Measurements from ENCODE around the gene ENDOV.

ENDOV gene

DNA sequence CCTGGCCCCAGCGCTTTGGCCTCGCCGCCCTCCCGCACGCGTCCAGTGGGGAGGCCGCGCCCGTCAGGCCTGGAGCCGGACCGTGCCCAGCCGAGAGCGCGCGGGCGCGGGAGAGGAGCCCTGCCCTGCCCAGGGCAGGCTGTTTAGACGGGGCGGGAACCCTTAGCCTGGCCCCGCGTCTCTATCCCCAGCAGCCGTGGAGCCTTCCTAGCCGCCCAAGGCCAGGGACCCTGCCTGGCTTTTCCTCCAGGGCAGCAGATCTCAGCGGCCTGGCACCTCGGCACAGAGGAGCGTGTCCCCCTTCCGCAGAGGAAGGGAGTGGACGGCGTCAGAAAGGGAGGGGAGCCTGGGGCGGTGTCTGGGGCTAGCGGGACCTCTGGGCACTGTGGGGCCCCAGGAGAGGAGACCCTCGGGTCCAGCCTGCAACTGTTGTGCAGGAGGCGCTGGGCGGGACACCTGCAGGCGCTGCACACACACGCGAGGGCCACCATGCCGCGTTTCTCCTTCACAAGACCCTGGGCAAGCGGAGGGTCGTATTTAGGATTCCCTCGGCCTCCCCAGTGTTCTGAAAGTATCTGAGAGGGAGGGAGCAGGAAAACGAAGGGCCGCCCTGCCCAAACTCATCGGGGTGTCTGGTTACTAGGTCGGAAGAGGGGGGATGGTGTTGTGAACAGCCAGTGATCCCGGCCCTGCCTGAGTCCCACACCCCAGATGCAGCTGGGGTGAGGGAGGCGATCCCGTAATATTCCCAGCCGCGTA, 63.7 kb downstream of the ENDOV start:
- TF ChIP-seq, protein P1, sequence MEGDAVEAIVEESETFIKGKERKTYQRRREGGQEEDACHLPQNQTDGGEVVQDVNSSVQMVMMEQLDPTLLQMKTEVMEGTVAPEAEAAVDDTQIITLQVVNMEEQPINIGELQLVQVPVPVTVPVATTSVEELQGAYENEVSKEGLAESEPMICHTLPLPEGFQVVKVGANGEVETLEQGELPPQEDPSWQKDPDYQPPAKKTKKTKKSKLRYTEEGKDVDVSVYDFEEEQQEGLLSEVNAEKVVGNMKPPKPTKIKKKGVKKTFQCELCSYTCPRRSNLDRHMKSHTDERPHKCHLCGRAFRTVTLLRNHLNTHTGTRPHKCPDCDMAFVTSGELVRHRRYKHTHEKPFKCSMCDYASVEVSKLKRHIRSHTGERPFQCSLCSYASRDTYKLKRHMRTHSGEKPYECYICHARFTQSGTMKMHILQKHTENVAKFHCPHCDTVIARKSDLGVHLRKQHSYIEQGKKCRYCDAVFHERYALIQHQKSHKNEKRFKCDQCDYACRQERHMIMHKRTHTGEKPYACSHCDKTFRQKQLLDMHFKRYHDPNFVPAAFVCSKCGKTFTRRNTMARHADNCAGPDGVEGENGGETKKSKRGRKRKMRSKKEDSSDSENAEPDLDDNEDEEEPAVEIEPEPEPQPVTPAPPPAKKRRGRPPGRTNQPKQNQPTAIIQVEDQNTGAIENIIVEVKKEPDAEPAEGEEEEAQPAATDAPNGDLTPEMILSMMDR (IDR thresholded peaks at IDR 0.05; ENCODE audit: insufficient read depth, low read length, poor library complexity, severe bottlenecking) = no peak
- Histone ChIP-seq H3K36me3 (ENCODE audit: control insufficient read depth, insufficient read depth, low read length) (no peaks in the 10 kb centered on the region), H3K4me3 (replicated peaks; ENCODE audit: low read depth, low read length) (no peak overlapping the region), H3K27me3 (replicated peaks; ENCODE audit: control insufficient read depth, insufficient read depth, low read length) (peaks cover 6% of the 10 kb centered on the region)
- no peak for DNase-seq (ENCODE audit: extremely low read depth, insufficient read length)

DNA sequence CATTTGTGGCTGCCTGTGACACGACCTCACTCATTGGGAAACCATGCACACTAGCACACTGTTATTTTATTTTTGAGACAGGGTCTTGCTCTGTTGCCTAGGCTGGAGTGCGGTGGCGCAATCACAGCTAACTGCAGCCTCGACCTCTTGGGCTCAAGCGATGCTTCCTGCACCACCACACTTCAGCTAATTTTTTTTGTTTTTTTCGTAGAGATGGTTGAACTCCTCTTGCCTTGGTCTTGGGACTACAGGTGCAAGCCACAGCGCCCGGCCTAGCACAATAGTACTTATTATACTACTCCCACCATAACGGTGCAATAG, 64.2 kb downstream of the ENDOV start:
- TF ChIP-seq, protein P1 (IDR thresholded peaks at IDR 0.05; ENCODE audit: insufficient read depth, low read length, poor library complexity, severe bottlenecking) = no peak
- no peak for DNase-seq (ENCODE audit: extremely low read depth, insufficient read length)
- Histone ChIP-seq H3K27me3 (replicated peaks; ENCODE audit: control insufficient read depth, insufficient read depth, low read length) (peaks cover 6% of the 10 kb centered on the region), H3K4me3 (replicated peaks; ENCODE audit: low read depth, low read length) (no peak overlapping the region), H3K36me3 (ENCODE audit: control insufficient read depth, insufficient read depth, low read length) (no peaks in the 10 kb centered on the region)

DNA sequence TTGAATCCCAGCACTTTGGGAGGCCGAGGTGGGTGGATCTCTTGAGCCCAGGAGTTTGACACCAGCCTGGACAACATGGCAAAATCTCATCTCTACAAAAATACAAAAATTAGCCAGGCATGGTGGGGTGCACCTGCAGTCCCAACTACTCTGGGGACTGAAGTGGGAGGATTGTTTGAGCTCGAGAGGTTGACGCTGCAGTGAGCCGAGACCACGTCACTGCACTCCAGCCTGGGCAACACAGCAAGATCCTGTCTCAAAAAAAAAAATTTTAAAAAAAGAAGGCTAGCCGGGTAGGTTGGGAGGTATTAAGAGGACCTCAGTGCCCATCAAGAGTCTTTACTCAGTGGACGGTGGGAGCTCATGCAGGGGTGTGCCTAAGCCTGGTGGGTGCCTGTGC, 65.3 kb downstream of the ENDOV start:
- Histone ChIP-seq H3K27me3 (replicated peaks; ENCODE audit: control insufficient read depth, insufficient read depth, low read length) (peaks cover 5% of the 10 kb centered on the region), H3K4me3 (replicated peaks; ENCODE audit: low read depth, low read length) (no peak overlapping the region), H3K36me3 (ENCODE audit: control insufficient read depth, insufficient read depth, low read length) (no peaks in the 10 kb centered on the region)
- TF ChIP-seq, protein P1 (IDR thresholded peaks at IDR 0.05; ENCODE audit: insufficient read depth, low read length, poor library complexity, severe bottlenecking) = no peak
- no peak for DNase-seq (ENCODE audit: extremely low read depth, insufficient read length)

DNA sequence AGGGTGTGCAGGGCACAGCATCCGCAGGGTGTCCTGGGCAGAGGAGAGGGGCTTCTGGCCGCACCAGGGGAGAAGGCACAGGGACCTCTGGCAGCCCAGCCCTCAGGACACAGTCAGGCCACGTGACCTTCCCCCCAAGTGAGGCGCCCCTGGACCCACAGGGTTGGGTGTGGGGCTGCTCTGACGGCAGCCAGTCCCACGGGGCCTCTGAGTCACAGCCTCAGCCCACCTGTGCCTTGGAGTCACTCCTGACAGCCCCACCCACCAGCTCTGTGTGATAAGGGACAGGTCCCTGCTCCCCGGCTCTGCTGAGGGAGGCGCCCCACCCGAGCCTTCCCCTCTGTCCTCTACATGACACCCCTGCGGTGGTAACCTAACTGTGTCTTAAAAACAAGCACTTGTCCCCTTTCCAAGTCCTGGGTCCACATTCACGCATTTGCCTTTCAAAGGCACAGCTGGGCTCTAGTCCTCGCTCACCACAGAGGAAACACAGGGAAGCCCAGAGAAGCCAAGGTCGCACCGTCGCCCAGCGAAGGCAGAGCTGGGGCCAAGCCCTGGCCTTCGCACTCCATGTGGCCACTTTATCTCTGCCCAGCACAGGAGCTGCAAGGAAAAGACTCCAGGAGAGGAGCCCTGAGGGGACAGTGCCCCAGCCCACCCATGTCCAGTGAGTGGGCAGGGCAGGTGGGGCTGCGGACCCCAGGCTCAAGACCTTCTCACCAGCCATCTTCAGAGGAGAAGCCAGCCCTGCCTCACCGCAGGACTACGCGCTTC, 66.5 kb downstream of the ENDOV start:
- DNase-seq (ENCODE audit: extremely low read depth, insufficient read length) = no peak
- H3K36me3 ChIP-seq (ENCODE audit: control insufficient read depth, insufficient read depth, low read length) = no peaks in the 10 kb centered on the region
- H3K4me3 ChIP-seq (replicated peaks; ENCODE audit: low read depth, low read length) = no peak overlapping the region
- TF ChIP-seq, protein P1 (IDR thresholded peaks at IDR 0.05; ENCODE audit: insufficient read depth, low read length, poor library complexity, severe bottlenecking) = no peak
- H3K27me3 ChIP-seq (replicated peaks; ENCODE audit: control insufficient read depth, insufficient read depth, low read length) = peaks cover 5% of the 10 kb centered on the region

- Histone ChIP-seq H3K36me3 (ENCODE audit: control insufficient read depth, insufficient read depth, low read length) (no peaks in the 10 kb centered on the region), H3K27me3 (replicated peaks; ENCODE audit: control insufficient read depth, insufficient read depth, low read length) (peaks cover 5% of the 10 kb centered on the region), H3K4me3 (replicated peaks; ENCODE audit: low read depth, low read length) (no peak overlapping the region)
- DNase-seq (ENCODE audit: extremely low read depth, insufficient read length) = no peak
- TF ChIP-seq, protein P1 (IDR thresholded peaks at IDR 0.05; ENCODE audit: insufficient read depth, low read length, poor library complexity, severe bottlenecking) = no peak
Observed at GRCh38 chr17:80482058-80482318, 67.0 kb downstream of the ENDOV start.

Data from GM06990 (cell line).